ENCODE data around the gene GSK3B.

The GSK3B gene

DNA sequence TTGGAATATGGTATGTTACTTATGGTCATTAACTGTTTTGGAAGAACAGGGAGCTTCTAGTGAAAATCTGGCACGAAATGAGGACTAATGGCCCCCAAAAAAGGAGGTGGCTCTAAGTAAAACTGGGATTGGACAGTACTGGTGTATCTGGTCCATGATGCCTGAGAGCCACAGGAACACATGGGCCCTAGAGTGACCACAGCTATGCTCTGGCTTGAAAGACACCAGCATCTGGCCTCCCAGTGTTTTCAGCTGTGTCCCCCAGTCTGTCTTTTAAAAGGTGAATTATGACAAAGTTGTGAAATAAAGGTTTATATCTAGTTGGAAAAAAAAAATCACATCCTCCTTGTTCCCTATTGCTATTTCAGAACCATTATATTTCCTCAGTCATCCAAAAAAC lies 64.5 kb downstream of the GSK3B start:
- TF ChIP-seq, protein P1, sequence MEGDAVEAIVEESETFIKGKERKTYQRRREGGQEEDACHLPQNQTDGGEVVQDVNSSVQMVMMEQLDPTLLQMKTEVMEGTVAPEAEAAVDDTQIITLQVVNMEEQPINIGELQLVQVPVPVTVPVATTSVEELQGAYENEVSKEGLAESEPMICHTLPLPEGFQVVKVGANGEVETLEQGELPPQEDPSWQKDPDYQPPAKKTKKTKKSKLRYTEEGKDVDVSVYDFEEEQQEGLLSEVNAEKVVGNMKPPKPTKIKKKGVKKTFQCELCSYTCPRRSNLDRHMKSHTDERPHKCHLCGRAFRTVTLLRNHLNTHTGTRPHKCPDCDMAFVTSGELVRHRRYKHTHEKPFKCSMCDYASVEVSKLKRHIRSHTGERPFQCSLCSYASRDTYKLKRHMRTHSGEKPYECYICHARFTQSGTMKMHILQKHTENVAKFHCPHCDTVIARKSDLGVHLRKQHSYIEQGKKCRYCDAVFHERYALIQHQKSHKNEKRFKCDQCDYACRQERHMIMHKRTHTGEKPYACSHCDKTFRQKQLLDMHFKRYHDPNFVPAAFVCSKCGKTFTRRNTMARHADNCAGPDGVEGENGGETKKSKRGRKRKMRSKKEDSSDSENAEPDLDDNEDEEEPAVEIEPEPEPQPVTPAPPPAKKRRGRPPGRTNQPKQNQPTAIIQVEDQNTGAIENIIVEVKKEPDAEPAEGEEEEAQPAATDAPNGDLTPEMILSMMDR (IDR thresholded peaks at IDR 0.05; ENCODE audit: unreplicated experiment in 3 of 3) = no peak
- peaks cover 49% of the 10 kb centered on the region for H3K36me3 Mint-ChIP-seq (ENCODE audit: low read depth)
- H3K4me3 Mint-ChIP-seq = no peak overlapping the region
- no peak overlapping the region for H3K27ac Mint-ChIP-seq
- H3K27me3 Mint-ChIP-seq (ENCODE audit: low read depth) = no peaks in the 10 kb centered on the region
- H3K9me3 Mint-ChIP-seq = peaks cover 21% of the 10 kb centered on the region
- H3K4me1 Mint-ChIP-seq = peaks cover 18% of the 10 kb centered on the region

DNA sequence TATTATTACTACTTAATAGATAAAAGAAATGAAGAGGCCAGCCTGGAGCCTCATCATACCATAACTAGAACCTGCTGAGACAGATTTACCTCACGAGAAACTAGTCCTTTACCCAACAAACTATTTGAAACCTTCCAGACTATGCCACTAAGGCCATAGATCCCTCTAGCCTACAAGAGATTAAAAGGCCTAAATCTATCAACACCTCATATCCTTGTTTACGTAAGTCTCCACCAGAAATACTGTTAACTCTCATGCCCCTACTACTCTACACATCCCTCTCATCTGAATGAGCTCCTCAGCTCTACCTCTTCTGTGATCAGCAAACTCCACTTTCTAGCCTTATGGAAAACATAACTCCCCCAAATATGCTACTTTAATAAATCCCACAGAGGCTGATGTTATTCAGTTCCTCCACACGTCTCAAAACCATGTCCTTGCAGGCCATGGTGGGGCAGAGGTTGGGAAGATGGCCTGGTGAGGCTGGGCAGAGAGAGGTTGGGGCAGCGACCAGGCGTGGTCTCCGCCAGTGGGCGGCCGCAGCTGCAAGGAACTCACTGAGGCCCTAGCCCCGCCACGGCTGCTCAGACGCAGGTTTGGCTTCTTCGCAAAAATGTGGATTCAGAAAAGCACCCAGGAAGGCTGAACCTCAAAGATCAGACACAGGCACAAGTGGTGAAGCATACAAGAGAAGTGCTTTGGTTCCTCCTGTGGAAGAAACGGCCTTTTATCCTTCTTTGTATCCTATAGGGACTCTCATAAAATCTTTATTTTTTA lies 65.8 kb downstream of the GSK3B start:
- Mint-ChIP-seq H3K27ac (no peak overlapping the region), H3K36me3 (ENCODE audit: low read depth) (peaks cover 45% of the 10 kb centered on the region), H3K9me3 (peaks cover 15% of the 10 kb centered on the region), H3K4me3 (no peak overlapping the region), H3K27me3 (ENCODE audit: low read depth) (no peaks in the 10 kb centered on the region), H3K4me1 (peaks cover 18% of the 10 kb centered on the region)
- TF ChIP-seq, protein P1 (IDR thresholded peaks at IDR 0.05; ENCODE audit: unreplicated experiment in 3 of 3) = no peak

DNA sequence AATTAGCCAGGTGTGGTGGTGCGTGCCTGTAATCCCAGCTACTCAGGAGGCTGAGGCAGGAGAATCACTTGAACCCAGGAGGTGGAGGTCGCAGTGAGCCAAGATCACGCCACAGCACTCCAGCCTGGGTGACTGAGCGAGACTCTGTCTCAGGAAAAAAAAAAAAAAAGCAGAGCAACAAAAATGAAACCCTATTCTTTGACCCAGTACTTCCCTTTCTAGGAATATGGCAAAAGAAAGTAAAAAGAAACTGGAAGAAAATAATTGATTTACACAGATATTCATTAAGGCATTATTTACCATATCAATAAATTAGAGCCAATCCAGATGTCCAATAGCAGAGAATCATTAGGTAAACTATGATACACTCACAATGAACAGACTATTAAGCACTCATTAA lies 67.0 kb downstream of the GSK3B start:
- Mint-ChIP-seq H3K27me3 (ENCODE audit: low read depth) (no peaks in the 10 kb centered on the region), H3K4me3 (no peak overlapping the region), H3K4me1 (peaks cover 18% of the 10 kb centered on the region), H3K36me3 (ENCODE audit: low read depth) (peaks cover 44% of the 10 kb centered on the region), H3K27ac (no peak overlapping the region), H3K9me3 (peaks cover 13% of the 10 kb centered on the region)
- TF ChIP-seq, protein P1 (IDR thresholded peaks at IDR 0.05; ENCODE audit: unreplicated experiment in 3 of 3) = no peak

DNA sequence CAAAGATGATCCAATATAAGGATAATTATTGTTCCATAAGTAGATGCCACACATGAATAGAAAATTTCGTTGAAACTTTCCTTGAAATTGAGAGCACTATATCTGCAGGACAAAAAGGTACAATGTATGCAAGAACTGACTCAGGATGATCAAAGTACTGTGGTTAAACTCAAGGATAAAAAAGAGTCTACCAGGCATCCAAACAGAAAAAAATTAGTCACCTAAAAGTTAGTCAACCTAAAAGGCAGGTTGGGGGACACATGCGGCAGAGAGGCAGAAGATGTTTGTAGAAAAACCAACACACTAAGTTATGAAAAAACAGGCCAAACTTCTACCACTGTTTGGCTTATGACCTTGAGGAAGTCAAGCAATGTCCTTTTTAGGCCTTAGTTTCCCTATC lies 68.7 kb downstream of the GSK3B start:
- peak overlapping the region in 1 of 3 experiments; percentile 33 for H3K27ac Mint-ChIP-seq
- H3K27me3 Mint-ChIP-seq (ENCODE audit: low read depth) = no peaks in the 10 kb centered on the region
- H3K36me3 Mint-ChIP-seq (ENCODE audit: low read depth) = peaks cover 55% of the 10 kb centered on the region
- H3K4me1 Mint-ChIP-seq = peaks cover 13% of the 10 kb centered on the region
- TF ChIP-seq, protein P1 (IDR thresholded peaks at IDR 0.05; ENCODE audit: unreplicated experiment in 3 of 3) = no peak
- H3K9me3 Mint-ChIP-seq = peaks cover 13% of the 10 kb centered on the region
- H3K4me3 Mint-ChIP-seq = no peak overlapping the region

GRCh38 chr3:120024103-120024502 lies 70.1 kb downstream of the GSK3B start:
- Mint-ChIP-seq H3K4me1 (peaks cover 6% of the 10 kb centered on the region), H3K36me3 (ENCODE audit: low read depth) (peaks cover 50% of the 10 kb centered on the region), H3K27me3 (ENCODE audit: low read depth) (no peaks in the 10 kb centered on the region), H3K4me3 (no peak overlapping the region), H3K27ac (no peak overlapping the region), H3K9me3 (peaks cover 10% of the 10 kb centered on the region)
- TF ChIP-seq, protein P1 (IDR thresholded peaks at IDR 0.05; ENCODE audit: unreplicated experiment in 3 of 3) = no peak

GRCh38 chr3:120022729-120023128 lies 71.5 kb downstream of the GSK3B start:
- TF ChIP-seq, protein P1 (IDR thresholded peaks at IDR 0.05; ENCODE audit: unreplicated experiment in 3 of 3) = no peak
- H3K9me3 Mint-ChIP-seq = peaks cover 10% of the 10 kb centered on the region
- H3K27ac Mint-ChIP-seq = no peak overlapping the region
- H3K4me1 Mint-ChIP-seq = peaks cover 9% of the 10 kb centered on the region
- peaks cover 44% of the 10 kb centered on the region for H3K36me3 Mint-ChIP-seq (ENCODE audit: low read depth)
- no peaks in the 10 kb centered on the region for H3K27me3 Mint-ChIP-seq (ENCODE audit: low read depth)
- H3K4me3 Mint-ChIP-seq = no peak overlapping the region

Data from nephron (organoid).